ENCODE results near the gene TRERF1. TPM values are rescaled to one million over a fixed set of nuclear protein-coding genes. Genes with fewer than 3 reads are reported as not detected.

TRERF1 gene
- total RNA-seq, 1 experiment from 2014 or later: 0.39 TPM

DNA sequence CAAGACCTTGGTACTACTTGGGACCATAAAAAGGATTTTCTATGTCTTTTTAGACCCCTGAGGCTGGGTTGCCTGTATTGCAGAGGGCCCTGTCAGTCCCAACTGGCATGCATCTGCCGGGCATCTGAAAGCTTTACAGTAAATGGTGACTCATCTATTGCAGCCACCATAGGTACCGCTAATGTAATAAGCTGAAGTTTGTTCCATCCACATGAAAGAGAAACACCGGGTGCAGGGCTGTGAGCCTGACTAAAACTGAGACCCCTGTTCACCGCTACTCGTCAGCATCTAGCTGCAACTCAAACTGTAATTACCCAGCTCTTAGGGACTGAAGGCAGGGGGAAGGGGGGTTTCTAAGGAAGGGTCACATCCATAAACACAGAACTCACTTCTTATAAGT is 49.5 kb downstream of the TRERF1 start:
- peaks cover 8% of the 10 kb centered on the region for H3K4me1 Mint-ChIP-seq (ENCODE audit: low read depth, unreplicated experiment)
- TF ChIP-seq, protein P1, sequence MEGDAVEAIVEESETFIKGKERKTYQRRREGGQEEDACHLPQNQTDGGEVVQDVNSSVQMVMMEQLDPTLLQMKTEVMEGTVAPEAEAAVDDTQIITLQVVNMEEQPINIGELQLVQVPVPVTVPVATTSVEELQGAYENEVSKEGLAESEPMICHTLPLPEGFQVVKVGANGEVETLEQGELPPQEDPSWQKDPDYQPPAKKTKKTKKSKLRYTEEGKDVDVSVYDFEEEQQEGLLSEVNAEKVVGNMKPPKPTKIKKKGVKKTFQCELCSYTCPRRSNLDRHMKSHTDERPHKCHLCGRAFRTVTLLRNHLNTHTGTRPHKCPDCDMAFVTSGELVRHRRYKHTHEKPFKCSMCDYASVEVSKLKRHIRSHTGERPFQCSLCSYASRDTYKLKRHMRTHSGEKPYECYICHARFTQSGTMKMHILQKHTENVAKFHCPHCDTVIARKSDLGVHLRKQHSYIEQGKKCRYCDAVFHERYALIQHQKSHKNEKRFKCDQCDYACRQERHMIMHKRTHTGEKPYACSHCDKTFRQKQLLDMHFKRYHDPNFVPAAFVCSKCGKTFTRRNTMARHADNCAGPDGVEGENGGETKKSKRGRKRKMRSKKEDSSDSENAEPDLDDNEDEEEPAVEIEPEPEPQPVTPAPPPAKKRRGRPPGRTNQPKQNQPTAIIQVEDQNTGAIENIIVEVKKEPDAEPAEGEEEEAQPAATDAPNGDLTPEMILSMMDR (IDR thresholded peaks at IDR 0.05; ENCODE audit: insufficient read depth in 1 of 2, low read depth in 1 of 2, low read length in 1 of 2, severe bottlenecking in 1 of 2, unreplicated experiment in 1 of 2): no peak
- no peaks in the 10 kb centered on the region for H3K36me3 Mint-ChIP-seq (ENCODE audit: insufficient read depth, unreplicated experiment)
- no peaks in the 10 kb centered on the region for H3K27me3 Mint-ChIP-seq (ENCODE audit: insufficient read depth, unreplicated experiment)
- peaks cover 7% of the 10 kb centered on the region; the same call in 1 of the 2 replicates for H3K4me1 ChIP-seq
- no peaks in the 10 kb centered on the region for H3K9me3 ChIP-seq
- intact Hi-C loops (cut with micrococcal nuclease; ENCODE audit: unreplicated experiment): no loop called here
- H3K27me3 ChIP-seq (replicated peaks; ENCODE audit: control insufficient read depth, insufficient read depth, low read length): no peaks in the 10 kb centered on the region
- no peak for DNase-seq
- BruUV-seq (replicated peaks): no TSS peak
- ChIA-PET CTCF (no interaction called here), POLR2A (no interaction called here)
- no peak overlapping the region for H3K4me3 ChIP-seq (ENCODE audit: low read depth, low read length)
- H3K9me3 Mint-ChIP-seq (ENCODE audit: unreplicated experiment): no peaks in the 10 kb centered on the region
- H3K4me3 Mint-ChIP-seq (ENCODE audit: unreplicated experiment): no peak overlapping the region
- no peak overlapping the region for H3K27ac Mint-ChIP-seq (ENCODE audit: unreplicated experiment)
- no peaks in the 10 kb centered on the region for H3K36me3 ChIP-seq (ENCODE audit: control insufficient read depth, insufficient read depth, low read length)

DNA sequence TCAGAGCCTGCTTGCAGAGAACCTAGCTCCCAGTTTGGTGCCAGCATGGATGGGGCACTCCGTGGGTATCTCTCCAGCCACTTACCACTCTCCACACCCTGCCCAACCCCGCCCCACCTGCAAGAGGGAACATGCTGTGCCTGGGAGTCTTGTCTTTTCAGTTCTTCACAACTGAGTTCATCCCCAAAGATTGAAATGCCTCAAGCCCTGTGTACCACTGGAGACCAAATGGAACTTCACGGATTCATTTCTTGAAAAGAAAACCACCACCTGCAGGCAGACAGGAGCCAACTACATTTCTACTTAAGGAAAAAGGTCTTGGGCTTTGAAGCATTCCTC is 50.1 kb downstream of the TRERF1 start:
- peaks cover 7% of the 10 kb centered on the region; the same call in 1 of the 2 replicates for H3K4me1 ChIP-seq
- intact Hi-C loops (cut with micrococcal nuclease; ENCODE audit: unreplicated experiment): no loop called here
- H3K4me3 ChIP-seq (ENCODE audit: low read depth, low read length): no peak overlapping the region
- DNase-seq: no peak
- TF ChIP-seq, protein P1 (IDR thresholded peaks at IDR 0.05; ENCODE audit: insufficient read depth in 1 of 2, low read depth in 1 of 2, low read length in 1 of 2, severe bottlenecking in 1 of 2, unreplicated experiment in 1 of 2): no peak
- no peaks in the 10 kb centered on the region for H3K9me3 ChIP-seq
- ChIA-PET CTCF (no interaction called here), POLR2A (no interaction called here)
- no peaks in the 10 kb centered on the region for H3K36me3 ChIP-seq (ENCODE audit: control insufficient read depth, insufficient read depth, low read length)
- Mint-ChIP-seq H3K27me3 (ENCODE audit: insufficient read depth, unreplicated experiment) (no peaks in the 10 kb centered on the region), H3K27ac (ENCODE audit: unreplicated experiment) (no peak overlapping the region), H3K36me3 (ENCODE audit: insufficient read depth, unreplicated experiment) (no peaks in the 10 kb centered on the region), H3K4me1 (ENCODE audit: low read depth, unreplicated experiment) (peaks cover 8% of the 10 kb centered on the region), H3K9me3 (ENCODE audit: unreplicated experiment) (no peaks in the 10 kb centered on the region), H3K4me3 (ENCODE audit: unreplicated experiment) (no peak overlapping the region)
- no peaks in the 10 kb centered on the region for H3K27me3 ChIP-seq (replicated peaks; ENCODE audit: control insufficient read depth, insufficient read depth, low read length)
- no TSS peak for BruUV-seq (replicated peaks)

DNA sequence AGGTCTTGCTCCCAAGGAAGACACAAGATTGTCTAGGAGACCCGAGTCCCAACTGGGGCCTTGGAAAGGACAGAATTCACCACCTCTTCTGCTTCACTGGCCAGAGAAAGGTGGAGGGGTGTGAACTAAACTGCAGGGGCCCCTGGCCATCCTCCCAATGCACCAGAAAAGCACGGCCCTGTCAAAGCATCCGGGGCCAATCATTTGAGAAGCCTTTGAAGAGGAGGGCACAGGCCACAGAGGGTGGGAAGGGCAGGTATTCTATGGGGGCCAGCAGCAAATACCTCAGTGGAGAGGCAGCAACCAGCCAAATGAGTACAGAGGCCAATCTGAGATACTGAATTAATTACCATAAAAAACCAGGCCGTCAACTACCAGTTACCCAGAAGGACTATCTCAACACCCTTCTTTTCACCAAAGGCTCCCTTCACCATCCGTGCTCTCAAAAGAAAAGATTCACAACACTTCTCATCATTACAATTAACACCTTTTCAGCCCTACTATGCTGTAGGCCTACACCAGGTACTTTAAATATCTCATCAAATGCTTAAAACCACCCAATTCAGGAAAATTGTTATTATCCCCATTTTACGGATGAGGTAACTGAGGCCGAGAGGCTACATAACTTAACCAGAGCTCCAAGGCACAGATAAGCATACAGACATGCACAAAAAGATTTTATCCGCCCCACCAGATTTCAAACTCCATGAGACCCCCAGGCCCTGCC is 50.7 kb downstream of the TRERF1 start:
- ChIA-PET CTCF (no interaction called here), POLR2A (no interaction called here)
- Histone ChIP-seq H3K9me3 (no peaks in the 10 kb centered on the region), H3K4me1 (peaks cover 7% of the 10 kb centered on the region; the same call in 1 of the 2 replicates), H3K36me3 (ENCODE audit: control insufficient read depth, insufficient read depth, low read length) (no peaks in the 10 kb centered on the region), H3K4me3 (ENCODE audit: low read depth, low read length) (no peak overlapping the region), H3K27me3 (replicated peaks; ENCODE audit: control insufficient read depth, insufficient read depth, low read length) (no peaks in the 10 kb centered on the region)
- no peak for DNase-seq
- H3K4me3 Mint-ChIP-seq (ENCODE audit: unreplicated experiment): no peak overlapping the region
- intact Hi-C loops (cut with micrococcal nuclease; ENCODE audit: unreplicated experiment): no loop called here
- TF ChIP-seq, protein P1 (IDR thresholded peaks at IDR 0.05; ENCODE audit: insufficient read depth in 1 of 2, low read depth in 1 of 2, low read length in 1 of 2, severe bottlenecking in 1 of 2, unreplicated experiment in 1 of 2): no peak
- BruUV-seq (replicated peaks): no TSS peak
- no peaks in the 10 kb centered on the region for H3K9me3 Mint-ChIP-seq (ENCODE audit: unreplicated experiment)
- H3K27me3 Mint-ChIP-seq (ENCODE audit: insufficient read depth, unreplicated experiment): no peaks in the 10 kb centered on the region
- H3K4me1 Mint-ChIP-seq (ENCODE audit: low read depth, unreplicated experiment): peaks cover 8% of the 10 kb centered on the region
- no peaks in the 10 kb centered on the region for H3K36me3 Mint-ChIP-seq (ENCODE audit: insufficient read depth, unreplicated experiment)
- no peak overlapping the region for H3K27ac Mint-ChIP-seq (ENCODE audit: unreplicated experiment)

Data from Caco-2 (cell line).